C4-2B (cell line): ENCODE results near the gene TPT1.
"Not testable (repeated sequence)": the region's sequence is repeated elsewhere in the genome, so short reads cannot be mapped to it uniquely, and the experiment has no call there.

Experiments
- H3K27ac ChIP-seq: fragments of 450-650 bp; 2 replicates; pipeline ENCODE4 v1.5.1; 2017
- CTCF ChIP-seq: fragments of 450-650 bp; conservative IDR thresholded peaks from 2 replicates; pipeline ENCODE4 v1.5.1; 2017; ENCODE audit warnings: mild to moderate bottlenecking
- ZFX ChIP-seq: fragments of 450-650 bp; IDR thresholded peaks from 2 replicates; pipeline ENCODE4 v1.6.1; 2017

Gene TPT1

GRCh38 chr13:45341034-45341798 is at the start of gene TPT1:
Gene TPT1, minus strand, starts transcription at chr13:45341183. Its CDS starts 114 bp downstream, at chr13:45341069.
- peak within 1 kb of the TSS; percentile 100 for H3K27ac ChIP-seq
- TF ChIP-seq CTCF, result no peak
- TF ChIP-seq ZFX, result peak; percentile 21; the same call in 1 of the 2 replicates

- not testable (repeated sequence) for H3K27ac ChIP-seq
Observed at GRCh38 chr13:45390348-45390747, 49.4 kb upstream of the TPT1 start.

- H3K27ac ChIP-seq, result no peak overlapping the region
- no peak for TF ChIP-seq ZFX
- no peak for TF ChIP-seq CTCF
Observed at GRCh38 chr13:45388664-45389063, 47.7 kb upstream of the TPT1 start.

GRCh38 chr13:45386892-45387575 is 46.1 kb upstream of the TPT1 start:
- H3K27ac ChIP-seq, result not testable (repeated sequence)

GRCh38 chr13:45385907-45386553 is 45.0 kb upstream of the TPT1 start:
- TF ChIP-seq ZFX, result no peak
- TF ChIP-seq CTCF, result no peak
- no peak overlapping the region for H3K27ac ChIP-seq

GRCh38 chr13:45385320-45385719 is 44.3 kb upstream of the TPT1 start:
- no peak overlapping the region for H3K27ac ChIP-seq
- no peak for TF ChIP-seq ZFX
- TF ChIP-seq CTCF, result no peak

GRCh38 chr13:45384474-45385174 is 43.6 kb upstream of the TPT1 start:
- TF ChIP-seq CTCF (no peak), ZFX (no peak)

GRCh38 chr13:45382739-45383138 is 41.8 kb upstream of the TPT1 start:
- H3K27ac ChIP-seq, result not testable (repeated sequence)

More at GRCh38 chr13:45384474-45385174, 43.6 kb upstream of the TPT1 start:
- no peak overlapping the region for H3K27ac ChIP-seq
